Astrocyte of the cerebellum (primary cell): ENCODE measurements around the gene OTUB2.

ENCODE experiments used
- DNase-seq: peaks from one replicate; pipeline ENCODE4 v3.0.0-alpha.2; 2011; ENCODE audit warnings: low read depth
- H3K4me3 ChIP-seq: 2 replicates; pipeline ENCODE4 v1.5.1; 2011; ENCODE audit warnings: mild to moderate bottlenecking, low read depth, low read length, moderate library complexity
- in situ Hi-C: cut with HindIII; loops from 2 replicates; pipeline ENCODE4 v1.10.0; 2017; ENCODE audit warnings: low sequenced_read_pairs
- TF ChIP-seq, protein P1 (sequence below): IDR thresholded peaks from 2 replicates; pipeline ENCODE4 v1.5.1; 2012; ENCODE audit warnings: low read length, low read depth, moderate library complexity, mild to moderate bottlenecking; ENCODE audit errors: missing control alignments

The OTUB2 gene

DNA sequence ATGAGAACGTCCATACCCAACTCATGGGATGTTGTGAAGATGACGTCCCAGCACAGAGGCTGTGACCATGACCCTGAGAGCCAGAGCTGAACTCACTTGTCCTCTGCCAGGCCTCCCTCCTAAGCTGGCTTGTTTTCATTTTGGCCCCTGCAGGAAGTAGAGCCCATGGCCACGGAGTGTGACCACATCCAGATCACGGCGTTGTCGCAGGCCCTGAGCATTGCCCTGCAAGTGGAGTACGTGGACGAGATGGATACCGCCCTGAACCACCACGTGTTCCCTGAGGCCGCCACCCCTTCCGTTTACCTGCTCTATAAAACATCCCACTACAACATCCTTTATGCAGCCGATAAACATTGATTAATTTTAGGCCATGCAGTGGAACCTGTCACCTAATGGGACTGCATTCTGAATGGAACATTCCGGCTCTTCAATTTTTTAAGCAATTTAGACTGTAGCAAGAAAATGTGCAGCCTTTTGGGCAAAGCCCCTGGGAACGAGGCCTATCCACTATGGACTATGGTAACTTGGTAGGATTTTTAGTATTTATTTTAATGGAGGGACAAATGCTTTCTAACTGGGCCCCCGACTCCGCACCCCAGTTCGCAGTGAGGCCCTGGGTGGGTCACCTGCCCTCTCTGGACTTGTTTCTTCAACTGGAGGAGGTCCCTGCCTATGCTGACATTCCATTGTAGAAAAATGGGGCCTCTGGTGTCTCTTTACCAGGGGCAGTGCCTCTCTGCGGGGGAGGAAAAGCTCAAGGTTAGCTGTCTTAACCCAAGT is 19.6 kb downstream of the OTUB2 start:
- TF ChIP-seq, protein P1, sequence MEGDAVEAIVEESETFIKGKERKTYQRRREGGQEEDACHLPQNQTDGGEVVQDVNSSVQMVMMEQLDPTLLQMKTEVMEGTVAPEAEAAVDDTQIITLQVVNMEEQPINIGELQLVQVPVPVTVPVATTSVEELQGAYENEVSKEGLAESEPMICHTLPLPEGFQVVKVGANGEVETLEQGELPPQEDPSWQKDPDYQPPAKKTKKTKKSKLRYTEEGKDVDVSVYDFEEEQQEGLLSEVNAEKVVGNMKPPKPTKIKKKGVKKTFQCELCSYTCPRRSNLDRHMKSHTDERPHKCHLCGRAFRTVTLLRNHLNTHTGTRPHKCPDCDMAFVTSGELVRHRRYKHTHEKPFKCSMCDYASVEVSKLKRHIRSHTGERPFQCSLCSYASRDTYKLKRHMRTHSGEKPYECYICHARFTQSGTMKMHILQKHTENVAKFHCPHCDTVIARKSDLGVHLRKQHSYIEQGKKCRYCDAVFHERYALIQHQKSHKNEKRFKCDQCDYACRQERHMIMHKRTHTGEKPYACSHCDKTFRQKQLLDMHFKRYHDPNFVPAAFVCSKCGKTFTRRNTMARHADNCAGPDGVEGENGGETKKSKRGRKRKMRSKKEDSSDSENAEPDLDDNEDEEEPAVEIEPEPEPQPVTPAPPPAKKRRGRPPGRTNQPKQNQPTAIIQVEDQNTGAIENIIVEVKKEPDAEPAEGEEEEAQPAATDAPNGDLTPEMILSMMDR, result no peak
- H3K4me3 ChIP-seq, result no peak overlapping the region
- in situ Hi-C loops, result no loop called here
- DNase-seq, result no peak

- in situ Hi-C loops, result no loop called here
- no peak for DNase-seq
- TF ChIP-seq, protein P1, result no peak
- no peak overlapping the region for H3K4me3 ChIP-seq
Measured at GRCh38 chr14:94046696-94047250, 20.6 kb downstream of the OTUB2 start.

- in situ Hi-C loops, result no loop called here
- no peak for DNase-seq
- no peak overlapping the region for H3K4me3 ChIP-seq
- TF ChIP-seq, protein P1, result no peak
Measured at GRCh38 chr14:94047581-94047980, 21.4 kb downstream of the OTUB2 start.

GRCh38 chr14:94048691-94049624 is 22.8 kb downstream of the OTUB2 start:
- in situ Hi-C loops, result no loop called here
- H3K4me3 ChIP-seq, result no peak overlapping the region
- no peak for DNase-seq
- TF ChIP-seq, protein P1, result no peak

- in situ Hi-C loops, result no loop called here
- TF ChIP-seq, protein P1, result no peak
- H3K4me3 ChIP-seq, result no peak overlapping the region
- no peak for DNase-seq
Measured at GRCh38 chr14:94049625-94050023, 23.5 kb downstream of the OTUB2 start.

GRCh38 chr14:94050231-94050880 is 24.2 kb downstream of the OTUB2 start:
- DNase-seq, result no peak
- TF ChIP-seq, protein P1, result no peak
- in situ Hi-C loops, result no loop called here
- no peak overlapping the region for H3K4me3 ChIP-seq
